GM19023 (cell line): ENCODE measurements around the gene GAST.
A peak's percentile ranks its signal among the peaks of the same experiment; 100 is the strongest.
"Not testable (repeated sequence)": the region's sequence is repeated elsewhere in the genome, so short reads cannot be mapped to it uniquely, and the experiment has no call there.

Experiments used
- ATAC-seq: cut with Tn5 transposase; IDR thresholded peaks from one replicate; pipeline ENCODE4 v1.9.1; 2021; ENCODE audit warnings: mild to moderate bottlenecking, moderate library complexity; ENCODE audit not compliant: unreplicated experiment

Gene GAST

GRCh38 chr17:41711669-41712400 lies at the start of gene GAST:
Gene GAST (plus strand): TSS chr17:41712331. CDS start chr17:41715437, 3,106 bp downstream.
- no peak for ATAC-seq

GRCh38 chr17:41663451-41664171 lies 48.5 kb upstream of the GAST start:
- ATAC-seq = no peak

GRCh38 chr17:41664172-41664457 lies 48.0 kb upstream of the GAST start:
- no peak for ATAC-seq

GRCh38 chr17:41664587-41665565 lies 47.3 kb upstream of the GAST start:
- ATAC-seq = no peak

GRCh38 chr17:41665566-41666236 lies 46.4 kb upstream of the GAST start:
- ATAC-seq = peak; percentile 63

GRCh38 chr17:41666237-41666641 lies 45.9 kb upstream of the GAST start:
- ATAC-seq = peak; percentile 22

GRCh38 chr17:41666708-41667279 lies 45.3 kb upstream of the GAST start:
- ATAC-seq = peak; percentile 47

- no peak for ATAC-seq
Measured at GRCh38 chr17:41667280-41668041, 44.7 kb upstream of the GAST start.

- ATAC-seq = no peak
Measured at GRCh38 chr17:41672153-41672552, 40.0 kb upstream of the GAST start.

GRCh38 chr17:41675157-41676057 lies 36.7 kb upstream of the GAST start:
- ATAC-seq = not testable (repeated sequence)

- ATAC-seq = no peak
Measured at GRCh38 chr17:41676058-41676419, 36.1 kb upstream of the GAST start.

GRCh38 chr17:41678411-41678906 lies 33.7 kb upstream of the GAST start:
- no peak for ATAC-seq

GRCh38 chr17:41678907-41679739 lies 33.0 kb upstream of the GAST start:
- ATAC-seq = peak; percentile 59

- ATAC-seq = no peak
Measured at GRCh38 chr17:41679740-41680425, 32.2 kb upstream of the GAST start.

GRCh38 chr17:41680426-41681040 lies 31.6 kb upstream of the GAST start:
- no peak for ATAC-seq

GRCh38 chr17:41681776-41682175 lies 30.4 kb upstream of the GAST start:
- ATAC-seq = no peak

- ATAC-seq = no peak
Measured at GRCh38 chr17:41682631-41683030, 29.5 kb upstream of the GAST start.
